CD4-positive, alpha-beta T cell (primary cell): Measurements from ENCODE around the gene EPB41L1. TPM values are rescaled to one million over a fixed set of nuclear protein-coding genes. Genes with fewer than 3 reads are reported as not detected.

Experiments
- ATAC-seq: fragments of 200-7000 bp; cut with Tn5 transposase; one replicate; pipeline ENCODE4 v1.10.0; 2022; ENCODE audit warnings: mild to moderate bottlenecking; ENCODE audit not compliant: poor library complexity
- CTCF ChIA-PET: fragments of 350-600 bp; sonication (Branson Sonifier 250); formaldehyde crosslinking; loops from one replicate; lab custom pipeline; 2021; ENCODE audit warnings: antibody characterized with exemption, inconsistent platforms; lab: Charles Lee
- POLR2A ChIA-PET: fragments of 350-600 bp; sonication (Branson Sonifier 250); formaldehyde crosslinking; loops from one replicate; lab custom pipeline; 2021; ENCODE audit warnings: antibody characterized with exemption, inconsistent platforms; lab: Charles Lee
- DNase-seq, 14 experiments: peaks; one replicate each; pipeline ENCODE4 v3.0.0-alpha.2; 2013 to 2020; ENCODE audit warnings: mixed read lengths in 2 of 14
- H3K27ac ChIP-seq, 2 donors: one replicate each; pipeline versions ENCODE4 v1.5.1 to v1.7.0; 2013; ENCODE audit warnings: low read length in 2 of 2, low read depth in 1 of 2, mild to moderate bottlenecking in 1 of 2
- H3K27me3 ChIP-seq, 2 experiments: 1 replicate in 1 of 2; 2 replicates in 1 of 2; pipeline versions ENCODE4 v1.6.1 to v1.7.0; 2013; ENCODE audit warnings: low read length in 2 of 2, control low read depth in 1 of 2, mild to moderate bottlenecking in 1 of 2, moderate library complexity in 1 of 2; ENCODE audit not compliant: insufficient read depth in 2 of 2, control insufficient read depth in 1 of 2
- H3K36me3 ChIP-seq: one replicate; pipeline ENCODE4 v1.6.1; 2013; ENCODE audit warnings: low read length, control low read depth; ENCODE audit not compliant: insufficient read depth
- H3K4me1 ChIP-seq: one replicate; pipeline ENCODE4 v1.6.1; 2013; ENCODE audit warnings: low read length, control low read depth; ENCODE audit not compliant: insufficient read depth
- H3K4me3 ChIP-seq: one replicate; pipeline ENCODE4 v1.5.1; 2013; ENCODE audit warnings: mild to moderate bottlenecking, low read length, moderate library complexity
- H3K9me3 ChIP-seq, 2 experiments: 1 replicate in 1 of 2; 2 replicates in 1 of 2; pipeline versions ENCODE4 v1.6.1 to v1.7.0; 2013; ENCODE audit warnings: low read length in 2 of 2, mild to moderate bottlenecking in 2 of 2, control low read depth in 1 of 2, moderate library complexity in 1 of 2; ENCODE audit not compliant: control insufficient read depth in 1 of 2, insufficient read depth in 1 of 2
- H3K27ac Mint-ChIP-seq: one replicate; pipeline ENCODE4 v1.8.0; 2020; ENCODE audit warnings: mixed read lengths
- H3K27me3 Mint-ChIP-seq: one replicate; pipeline ENCODE4 v1.8.0; 2021; ENCODE audit warnings: mixed read lengths
- H3K36me3 Mint-ChIP-seq: one replicate; pipeline ENCODE4 v1.8.0; 2021; ENCODE audit warnings: low read depth, mixed read lengths
- H3K4me1 Mint-ChIP-seq: one replicate; pipeline ENCODE4 v1.8.0; 2021; ENCODE audit warnings: low read depth, mixed read lengths
- H3K4me3 Mint-ChIP-seq: one replicate; pipeline ENCODE4 v1.8.0; 2020; ENCODE audit warnings: mild to moderate bottlenecking, mixed read lengths
- H3K9me3 Mint-ChIP-seq: one replicate; pipeline ENCODE4 v1.8.0; 2020; ENCODE audit warnings: mixed read lengths
- intact Hi-C, 2 experiments: fragments of 100-400 bp; cut with DNase I in 1 of 2; cut with micrococcal nuclease in 1 of 2; formaldehyde crosslinking; loops; one replicate each; pipeline versions ENCODE4 v1.15.1 to v1.9.0; 2023 to 2025; cut with DNase I, micrococcal nuclease
- total RNA-seq, 174 experiments: library from RNA in 2 of 174; stranded (reverse) in 2 of 174; gene quantifications; one replicate each; pipeline ENCODE4 v1.2.3 and lab custom pipeline; 2021 to 2026
- TF ChIP-seq, protein P1 (sequence below): fragments of 200-600 bp; IDR thresholded peaks from one replicate; pipeline ENCODE4 v1.8.0; 2022; ENCODE audit warnings: antibody characterized with exemption, mild to moderate bottlenecking

Gene EPB41L1
- total RNA-seq, 2 experiments from 2014 or later = 0.19 to 0.25 TPM

GRCh38 chr20:36251426-36251825, 96.9 kb downstream of the EPB41L1 start:
- H3K4me3 ChIP-seq = no peak overlapping the region
- POLR2A ChIA-PET = no interaction called here
- Mint-ChIP-seq H3K27ac (no peak overlapping the region), H3K36me3 (peaks cover 88% of the 10 kb centered on the region), H3K9me3 (no peaks in the 10 kb centered on the region), H3K4me3 (no peak overlapping the region), H3K27me3 (no peaks in the 10 kb centered on the region), H3K4me1 (peaks cover 35% of the 10 kb centered on the region)
- H3K36me3 ChIP-seq = peaks cover 89% of the 10 kb centered on the region
- no peaks in the 10 kb centered on the region for H3K9me3 ChIP-seq
- no peak overlapping the region for H3K27ac ChIP-seq
- CTCF ChIA-PET = no interaction called here
- no peak for DNase-seq
- no peaks in the 10 kb centered on the region for H3K4me1 ChIP-seq
- no peaks in the 10 kb centered on the region for H3K27me3 ChIP-seq
- no peak for ATAC-seq
- intact Hi-C loops = no loop called here
- TF ChIP-seq, protein P1, sequence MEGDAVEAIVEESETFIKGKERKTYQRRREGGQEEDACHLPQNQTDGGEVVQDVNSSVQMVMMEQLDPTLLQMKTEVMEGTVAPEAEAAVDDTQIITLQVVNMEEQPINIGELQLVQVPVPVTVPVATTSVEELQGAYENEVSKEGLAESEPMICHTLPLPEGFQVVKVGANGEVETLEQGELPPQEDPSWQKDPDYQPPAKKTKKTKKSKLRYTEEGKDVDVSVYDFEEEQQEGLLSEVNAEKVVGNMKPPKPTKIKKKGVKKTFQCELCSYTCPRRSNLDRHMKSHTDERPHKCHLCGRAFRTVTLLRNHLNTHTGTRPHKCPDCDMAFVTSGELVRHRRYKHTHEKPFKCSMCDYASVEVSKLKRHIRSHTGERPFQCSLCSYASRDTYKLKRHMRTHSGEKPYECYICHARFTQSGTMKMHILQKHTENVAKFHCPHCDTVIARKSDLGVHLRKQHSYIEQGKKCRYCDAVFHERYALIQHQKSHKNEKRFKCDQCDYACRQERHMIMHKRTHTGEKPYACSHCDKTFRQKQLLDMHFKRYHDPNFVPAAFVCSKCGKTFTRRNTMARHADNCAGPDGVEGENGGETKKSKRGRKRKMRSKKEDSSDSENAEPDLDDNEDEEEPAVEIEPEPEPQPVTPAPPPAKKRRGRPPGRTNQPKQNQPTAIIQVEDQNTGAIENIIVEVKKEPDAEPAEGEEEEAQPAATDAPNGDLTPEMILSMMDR = no peak

- Mint-ChIP-seq H3K27ac (no peak overlapping the region), H3K4me3 (no peak overlapping the region), H3K9me3 (no peaks in the 10 kb centered on the region), H3K4me1 (peaks cover 31% of the 10 kb centered on the region), H3K36me3 (peaks cover 87% of the 10 kb centered on the region), H3K27me3 (no peaks in the 10 kb centered on the region)
- Histone ChIP-seq H3K27ac (no peak overlapping the region), H3K4me3 (no peak overlapping the region), H3K4me1 (no peaks in the 10 kb centered on the region), H3K36me3 (peaks cover 88% of the 10 kb centered on the region), H3K9me3 (no peaks in the 10 kb centered on the region), H3K27me3 (no peaks in the 10 kb centered on the region)
- intact Hi-C loops = no loop called here
- ChIA-PET CTCF (no interaction called here), POLR2A (no interaction called here)
- TF ChIP-seq, protein P1 = no peak
- ATAC-seq (no peak), DNase-seq (no peak)
These were observed 98.0 kb downstream of the EPB41L1 start for GRCh38 chr20:36252511-36252910.

GRCh38 chr20:36253036-36253435, 98.5 kb downstream of the EPB41L1 start:
- DNase-seq (no peak), ATAC-seq (no peak)
- H3K27me3 ChIP-seq = no peaks in the 10 kb centered on the region
- no peaks in the 10 kb centered on the region for H3K9me3 ChIP-seq
- intact Hi-C loops = no loop called here
- Mint-ChIP-seq H3K4me1 (peaks cover 27% of the 10 kb centered on the region), H3K4me3 (no peak overlapping the region), H3K27me3 (no peaks in the 10 kb centered on the region), H3K36me3 (peaks cover 82% of the 10 kb centered on the region), H3K9me3 (no peaks in the 10 kb centered on the region), H3K27ac (no peak overlapping the region)
- no peak overlapping the region for H3K27ac ChIP-seq
- H3K4me3 ChIP-seq = no peak overlapping the region
- ChIA-PET POLR2A (no interaction called here), CTCF (no interaction called here)
- H3K4me1 ChIP-seq = no peaks in the 10 kb centered on the region
- peaks cover 84% of the 10 kb centered on the region for H3K36me3 ChIP-seq
- TF ChIP-seq, protein P1 = no peak
